Activated CD4-positive, alpha-beta T cell treated with anti-CD3 and anti-CD28 coated beads for 36 hours (primary cell): ENCODE data around the gene CASP10. TPM values are rescaled to one million over a fixed set of nuclear protein-coding genes. Genes with fewer than 3 reads are reported as not detected.

Source experiments
- ATAC-seq: fragments of 200-7000 bp; cut with Tn5 transposase; one replicate; pipeline ENCODE4 v1.10.0; 2021; ENCODE audit warnings: mild to moderate bottlenecking, moderate library complexity
- CTCF ChIA-PET: fragments of 350-600 bp; sonication (Branson Sonifier 250); formaldehyde crosslinking; loops from one replicate; lab custom pipeline; 2021; ENCODE audit warnings: antibody characterized with exemption; lab: Charles Lee
- POLR2A ChIA-PET: fragments of 350-600 bp; sonication (Branson Sonifier 250); formaldehyde crosslinking; loops from one replicate; lab custom pipeline; 2021; ENCODE audit warnings: antibody characterized with exemption, inconsistent platforms; lab: Charles Lee
- DNase-seq: peaks from one replicate; pipeline ENCODE4 v3.0.0-alpha.2; 2020
- H3K27ac Mint-ChIP-seq: one replicate; pipeline ENCODE4 v1.8.0; 2021; ENCODE audit warnings: mixed read lengths
- H3K27me3 Mint-ChIP-seq: one replicate; pipeline ENCODE4 v1.8.0; 2021; ENCODE audit warnings: mixed read lengths
- H3K36me3 Mint-ChIP-seq: one replicate; pipeline ENCODE4 v1.8.0; 2021; ENCODE audit warnings: low read depth, mixed read lengths
- H3K4me1 Mint-ChIP-seq: one replicate; pipeline ENCODE4 v1.8.0; 2021; ENCODE audit warnings: mixed read lengths
- H3K4me3 Mint-ChIP-seq: one replicate; pipeline ENCODE4 v1.8.0; 2021; ENCODE audit warnings: mild to moderate bottlenecking, moderate library complexity, mixed read lengths
- H3K9me3 Mint-ChIP-seq: one replicate; pipeline ENCODE4 v1.8.0; 2021; ENCODE audit warnings: low read depth, mixed read lengths
- intact Hi-C, 2 experiments: fragments of 100-400 bp; cut with DNase I in 1 of 2; cut with micrococcal nuclease in 1 of 2; formaldehyde crosslinking; loops; one replicate each; pipeline versions ENCODE4 v1.14.2 to v1.15.1; 2022 to 2024; cut with DNase I, micrococcal nuclease
- total RNA-seq, 2 experiments: library from RNA; stranded (reverse); gene quantifications; one replicate each; pipeline ENCODE4 v1.2.3, GENCODE V29; 2021

The CASP10 gene
- total RNA-seq, 2 experiments from 2014 or later: 12.2 to 16.8 TPM

DNA sequence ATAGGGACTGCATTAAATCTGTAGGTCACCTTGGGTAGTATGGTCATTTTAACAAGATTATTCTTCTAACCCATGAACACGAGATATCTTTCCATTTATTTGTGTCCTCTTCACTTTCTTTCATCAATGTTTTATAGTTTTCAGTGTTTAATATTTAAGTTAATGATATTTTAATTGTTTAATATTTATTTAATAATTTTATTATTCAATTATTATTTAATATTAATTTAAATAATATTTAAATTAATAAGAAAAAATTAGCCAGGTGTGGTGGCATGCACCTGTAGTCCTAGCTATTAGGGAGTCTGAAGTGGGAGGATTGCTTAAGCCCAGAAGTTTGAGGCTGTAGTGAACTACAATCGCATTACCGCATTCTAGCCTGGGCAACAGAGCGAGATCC is 33.0 kb downstream of the CASP10 start:
- Mint-ChIP-seq H3K4me3 (no peak overlapping the region), H3K9me3 (no peaks in the 10 kb centered on the region)

DNA sequence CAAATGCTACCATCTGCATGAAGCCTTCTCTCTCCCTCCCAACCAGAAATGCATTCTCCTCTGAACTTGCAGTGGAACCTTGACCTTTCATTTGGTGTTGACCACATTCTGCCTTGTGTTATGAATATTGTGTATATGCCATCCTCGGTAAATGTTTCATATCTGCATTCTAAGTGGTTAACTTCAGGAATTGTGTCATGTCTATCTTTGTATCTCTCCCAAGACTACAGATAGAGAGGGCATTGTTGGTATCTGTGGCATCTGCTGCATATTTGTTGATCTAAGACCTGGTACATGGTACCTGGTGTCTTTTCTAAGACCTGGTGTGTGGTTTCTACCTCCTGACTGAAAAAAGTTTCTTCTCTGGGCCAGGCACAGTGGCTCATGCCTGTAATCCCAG is 34.0 kb downstream of the CASP10 start:
- H3K9me3 Mint-ChIP-seq: no peaks in the 10 kb centered on the region
- no peaks in the 10 kb centered on the region for H3K27me3 Mint-ChIP-seq
- POLR2A ChIA-PET: no interaction called here
- CTCF ChIA-PET: interaction anchor here (3.1 kb wide), 1 partner anchor 15 kb away, joined by 9 read pairs; no protein-coding TSS in a partner anchor
- peaks cover 41% of the 10 kb centered on the region for H3K4me1 Mint-ChIP-seq
- DNase-seq (no peak), ATAC-seq (peak; percentile 39)
- peaks cover 19% of the 10 kb centered on the region for H3K36me3 Mint-ChIP-seq
- H3K4me3 Mint-ChIP-seq: no peak overlapping the region
- no peak overlapping the region for H3K27ac Mint-ChIP-seq
- intact Hi-C loops: no loop called here

More for the DNA sequence above, 33.0 kb downstream of the CASP10 start:
- DNase-seq (no peak), ATAC-seq (no peak)
- intact Hi-C loops: no loop called here
- Mint-ChIP-seq H3K27ac (no peak overlapping the region), H3K36me3 (peaks cover 23% of the 10 kb centered on the region), H3K4me1 (peaks cover 38% of the 10 kb centered on the region), H3K27me3 (no peaks in the 10 kb centered on the region)
- ChIA-PET CTCF (interaction anchor here (3.1 kb wide), 1 partner anchor 16 kb away, joined by 9 read pairs; no protein-coding TSS in a partner anchor), POLR2A (no interaction called here)

DNA sequence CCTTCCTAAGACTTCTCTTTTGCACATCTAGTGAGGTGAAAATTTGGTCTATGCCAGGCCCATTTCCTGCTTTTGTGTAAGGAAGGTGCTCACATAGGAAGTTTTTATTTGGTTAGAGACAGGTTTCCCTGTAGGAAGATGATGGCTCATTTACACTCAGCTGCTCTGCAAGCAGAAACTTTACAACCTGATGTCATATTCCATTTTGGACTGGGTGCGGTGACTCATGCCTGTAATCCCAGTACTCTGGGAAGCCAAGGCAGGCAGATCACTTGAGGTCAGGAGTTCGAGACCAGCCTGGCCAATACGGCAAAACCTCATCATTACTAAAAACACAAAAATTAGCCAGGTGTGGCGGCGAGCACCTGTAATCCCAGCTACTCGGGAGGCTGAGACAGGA is 35.8 kb downstream of the CASP10 start:
- no peak for DNase-seq
- H3K36me3 Mint-ChIP-seq: peaks cover 19% of the 10 kb centered on the region
- no peaks in the 10 kb centered on the region for H3K27me3 Mint-ChIP-seq
- H3K27ac Mint-ChIP-seq: peak overlapping the region; percentile 35
- no peak for ATAC-seq
- ChIA-PET POLR2A (no interaction called here), CTCF (interaction anchor here (0.5 to 3.1 kb wide), 4 partner anchors 13 to 321 kb away, joined by 3 to 9 read pairs (median 4); partner anchors contain the start of gene CASP10)
- intact Hi-C loops: no loop called here
- H3K9me3 Mint-ChIP-seq: no peaks in the 10 kb centered on the region
- no peak overlapping the region for H3K4me3 Mint-ChIP-seq
- peaks cover 50% of the 10 kb centered on the region for H3K4me1 Mint-ChIP-seq

DNA sequence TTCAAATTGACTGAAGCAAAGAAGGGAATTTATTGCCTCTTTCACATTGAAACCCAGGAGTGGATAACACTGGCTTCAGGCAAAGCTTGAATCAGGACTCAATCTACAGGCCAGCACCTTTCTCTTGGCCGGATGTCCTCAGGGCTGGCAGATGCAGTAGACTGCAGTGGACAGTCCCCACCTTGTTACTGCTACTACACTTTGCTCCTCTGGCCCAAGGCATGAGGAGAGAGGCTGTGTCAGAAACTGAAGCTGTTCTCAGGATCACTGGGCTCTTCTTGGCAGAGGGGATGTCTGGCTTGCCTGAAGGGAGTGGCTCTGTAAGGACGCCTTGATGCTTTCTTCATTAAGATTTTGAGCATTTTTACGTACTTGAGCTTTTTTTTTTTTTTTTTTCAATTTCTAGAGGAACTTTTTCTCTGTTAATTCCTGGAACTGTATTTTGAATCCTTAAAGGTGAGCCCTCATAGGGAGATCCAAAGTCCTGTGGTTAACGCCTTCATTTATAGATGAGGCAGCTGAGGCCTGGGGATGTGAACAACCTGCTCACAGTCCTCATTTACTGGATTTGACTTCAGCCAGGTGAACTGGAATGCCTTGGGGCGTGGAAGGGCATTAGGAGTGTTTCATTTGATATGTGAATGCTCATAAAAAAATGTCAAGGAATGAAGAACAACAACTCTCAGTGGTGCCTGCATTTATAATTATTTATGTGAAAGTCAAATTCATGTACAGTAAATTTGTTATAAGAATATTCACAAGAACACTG is 36.6 kb downstream of the CASP10 start:
- intact Hi-C loops: no loop called here
- POLR2A ChIA-PET: no interaction called here
- Mint-ChIP-seq H3K27ac (peak overlapping the region; percentile 49), H3K27me3 (no peaks in the 10 kb centered on the region), H3K4me3 (no peak overlapping the region), H3K9me3 (no peaks in the 10 kb centered on the region), H3K4me1 (peaks cover 51% of the 10 kb centered on the region), H3K36me3 (peaks cover 19% of the 10 kb centered on the region)
- ATAC-seq (no peak), DNase-seq (no peak)
- CTCF ChIA-PET: interaction anchor here (0.5 to 4.7 kb wide), 5 partner anchors 13 to 322 kb away, joined by 3 to 50 read pairs (median 4); partner anchors contain the start of gene CASP10

DNA sequence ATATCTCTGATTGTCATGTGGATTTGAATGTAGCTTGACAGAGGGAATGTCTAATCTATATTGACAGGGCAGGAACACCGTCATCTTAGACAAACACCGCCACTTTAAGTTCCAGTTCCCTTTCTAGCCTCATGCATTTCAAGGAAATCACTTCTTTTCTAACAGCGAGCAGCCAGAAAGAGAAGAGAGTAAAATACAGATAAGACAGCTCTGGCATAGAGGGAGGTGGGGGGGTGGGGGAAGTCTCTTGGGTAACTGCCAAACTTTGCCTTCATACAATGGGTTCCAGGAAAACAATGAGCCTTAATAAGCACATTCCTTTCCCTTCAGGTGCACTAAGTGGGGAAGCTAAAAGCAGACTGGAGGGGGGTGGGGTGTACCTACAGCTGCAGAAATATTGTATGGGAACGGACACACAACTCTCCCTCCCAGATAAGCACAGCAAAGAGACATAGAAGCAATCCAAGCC is 37.2 kb downstream of the CASP10 start:
- no peaks in the 10 kb centered on the region for H3K27me3 Mint-ChIP-seq
- peaks cover 49% of the 10 kb centered on the region for H3K4me1 Mint-ChIP-seq
- intact Hi-C loops: no loop called here
- DNase-seq (no peak), ATAC-seq (no peak)
- H3K36me3 Mint-ChIP-seq: peaks cover 18% of the 10 kb centered on the region
- H3K9me3 Mint-ChIP-seq: no peaks in the 10 kb centered on the region
- POLR2A ChIA-PET: interaction anchor here (0.6 kb wide), 1 partner anchor 8 kb away, joined by 4 read pairs; no protein-coding TSS in a partner anchor
- H3K4me3 Mint-ChIP-seq: no peak overlapping the region
- peak overlapping the region; percentile 49 for H3K27ac Mint-ChIP-seq
- CTCF ChIA-PET: interaction anchor here (0.5 to 4.7 kb wide), 4 partner anchors 12 to 140 kb away, joined by 3 to 50 read pairs (median 4); no protein-coding TSS in a partner anchor

DNA sequence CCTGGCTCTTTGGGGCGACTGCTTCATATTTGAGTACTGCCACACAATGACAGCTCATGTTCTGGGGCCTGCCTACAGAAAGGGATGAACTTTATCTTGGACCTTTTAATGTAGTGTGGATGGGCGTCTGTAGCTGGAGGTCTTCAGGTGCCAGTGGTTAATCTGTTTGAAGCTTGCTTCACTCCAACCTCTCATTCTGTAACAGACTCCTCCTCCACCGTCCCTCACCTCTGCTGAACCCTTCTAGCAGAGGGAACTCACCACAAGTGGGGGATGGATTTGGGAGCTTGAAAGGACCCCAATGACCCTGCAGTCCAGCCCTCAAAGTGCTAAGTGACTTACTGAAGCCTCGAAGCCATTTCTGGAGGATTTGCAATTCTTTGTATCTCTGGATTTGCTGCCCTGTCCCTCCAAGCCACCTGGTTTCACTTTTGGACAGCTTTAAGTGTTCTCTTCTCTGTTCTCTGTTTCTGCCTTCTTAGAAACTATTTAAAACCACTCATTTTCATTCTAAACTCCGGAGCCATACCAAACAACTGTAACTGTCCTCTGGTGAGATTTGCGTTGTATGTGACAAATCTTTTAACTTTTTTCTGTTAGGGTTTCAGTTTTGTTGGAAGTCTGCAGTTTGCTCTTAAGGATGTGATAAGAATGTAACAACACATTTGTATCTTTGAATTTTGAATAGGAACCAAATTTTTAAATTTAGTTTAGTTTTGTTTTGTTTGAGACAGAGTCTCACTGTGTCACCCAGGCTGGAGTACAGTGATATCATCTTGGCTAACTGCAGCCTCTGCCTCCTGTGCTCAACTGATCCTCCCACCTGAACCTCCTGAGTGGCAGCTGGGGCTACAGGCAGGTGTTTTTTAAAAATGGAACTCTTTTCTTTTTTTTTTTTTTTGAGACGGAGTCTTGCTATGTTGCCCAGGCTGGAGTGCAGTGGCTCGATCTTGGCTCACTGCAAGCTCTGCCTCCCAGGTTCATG is 40.4 kb downstream of the CASP10 start:
- ChIA-PET CTCF (interaction anchor here (0.8 to 4.7 kb wide), 3 partner anchors 9 to 51 kb away, joined by 3 to 50 read pairs (median 5); partner anchors contain the start of gene CASP10), POLR2A (interaction anchor here (0.7 kb wide), 1 partner anchor 65 kb away, joined by 6 read pairs; no protein-coding TSS in a partner anchor)
- Mint-ChIP-seq H3K4me3 (peak overlapping the region; percentile 11), H3K27me3 (no peaks in the 10 kb centered on the region), H3K4me1 (peaks cover 40% of the 10 kb centered on the region), H3K27ac (peak overlapping the region; percentile 30), H3K36me3 (peaks cover 12% of the 10 kb centered on the region), H3K9me3 (no peaks in the 10 kb centered on the region)
- ATAC-seq (peak; percentile 59), DNase-seq (no peak)
- intact Hi-C loops: no loop called here

DNA sequence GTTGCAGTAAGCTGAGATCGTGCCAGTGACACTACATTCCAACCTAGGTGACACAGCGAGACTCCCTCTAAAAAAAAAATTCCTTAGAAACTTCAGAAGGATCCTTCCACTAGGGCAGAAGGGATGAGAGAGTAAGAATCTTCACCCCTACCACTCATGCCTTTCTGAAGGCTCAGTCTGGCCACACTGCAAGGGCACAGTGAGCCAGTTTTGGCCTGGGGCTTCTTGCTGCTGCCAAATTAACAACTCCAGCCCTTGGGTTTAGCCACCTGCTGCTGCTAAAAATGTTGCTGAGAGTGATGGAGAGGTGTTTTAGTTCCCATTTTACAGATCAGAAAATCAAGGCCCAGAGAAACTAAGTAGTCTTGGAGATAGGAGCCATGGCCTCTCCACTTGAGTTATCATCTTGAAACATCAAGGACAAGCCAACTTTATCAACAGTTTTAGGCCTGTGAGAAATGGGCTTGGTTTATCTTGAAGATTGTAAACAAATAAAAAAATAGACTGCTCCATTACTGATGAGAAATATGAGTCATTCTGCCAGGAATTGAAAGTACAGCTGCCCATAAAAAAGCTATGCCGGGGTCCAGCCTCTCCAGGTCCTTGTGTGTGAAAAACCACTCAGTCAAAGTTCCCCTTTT is 45.5 kb downstream of the CASP10 start:
- no peaks in the 10 kb centered on the region for H3K9me3 Mint-ChIP-seq

DNA sequence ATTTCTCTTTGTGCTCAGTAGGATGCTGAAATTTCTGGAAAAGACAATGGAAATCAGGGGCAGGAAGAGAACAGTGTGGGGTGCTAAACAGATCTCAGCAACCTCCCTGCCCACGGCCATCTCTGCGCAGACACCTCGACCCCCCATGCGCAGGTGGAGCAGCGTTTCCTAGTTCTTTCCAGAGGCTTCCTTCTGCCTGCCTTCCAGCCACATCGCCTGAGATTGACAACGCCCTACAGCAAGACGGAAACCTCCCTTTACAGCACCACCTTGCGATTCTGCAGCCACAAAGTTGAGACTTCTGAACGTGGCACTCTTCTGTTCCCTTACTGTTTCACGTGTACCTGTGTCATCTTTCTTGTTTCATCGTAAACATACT is 46.0 kb downstream of the CASP10 start:
- DNase-seq: peak; percentile 32
- H3K9me3 Mint-ChIP-seq: no peaks in the 10 kb centered on the region
- H3K27me3 Mint-ChIP-seq: no peaks in the 10 kb centered on the region
- peak overlapping the region; percentile 22 for H3K4me3 Mint-ChIP-seq
- ChIA-PET POLR2A (interaction anchor here (0.5 kb wide), 1 partner anchor 24 kb away, joined by 3 read pairs; no protein-coding TSS in a partner anchor), CTCF (interaction anchor here (1.0 to 1.8 kb wide), 4 partner anchors 19 to 135 kb away, joined by 3 to 5 read pairs (median 4); partner anchors contain the start of gene CASP10)
- peaks cover 39% of the 10 kb centered on the region for H3K4me1 Mint-ChIP-seq
- no peak for ATAC-seq
- H3K27ac Mint-ChIP-seq: peak overlapping the region; percentile 90
- peaks cover 5% of the 10 kb centered on the region for H3K36me3 Mint-ChIP-seq
- intact Hi-C loops: no loop called here

More for the DNA sequence above, 45.5 kb downstream of the CASP10 start:
- H3K4me1 Mint-ChIP-seq: peaks cover 43% of the 10 kb centered on the region
- ATAC-seq: no peak
- intact Hi-C loops: no loop called here
- CTCF ChIA-PET: interaction anchor here (1.0 to 1.8 kb wide), 4 partner anchors 18 to 135 kb away, joined by 3 to 5 read pairs (median 4); no protein-coding TSS in a partner anchor
- H3K4me3 Mint-ChIP-seq: peak overlapping the region; percentile 22
- POLR2A ChIA-PET: interaction anchor here (0.5 kb wide), 1 partner anchor 23 kb away, joined by 3 read pairs; no protein-coding TSS in a partner anchor
- H3K27ac Mint-ChIP-seq: peak overlapping the region; percentile 90
- DNase-seq: no peak
- peaks cover 1% of the 10 kb centered on the region for H3K36me3 Mint-ChIP-seq
- H3K27me3 Mint-ChIP-seq: no peaks in the 10 kb centered on the region

DNA sequence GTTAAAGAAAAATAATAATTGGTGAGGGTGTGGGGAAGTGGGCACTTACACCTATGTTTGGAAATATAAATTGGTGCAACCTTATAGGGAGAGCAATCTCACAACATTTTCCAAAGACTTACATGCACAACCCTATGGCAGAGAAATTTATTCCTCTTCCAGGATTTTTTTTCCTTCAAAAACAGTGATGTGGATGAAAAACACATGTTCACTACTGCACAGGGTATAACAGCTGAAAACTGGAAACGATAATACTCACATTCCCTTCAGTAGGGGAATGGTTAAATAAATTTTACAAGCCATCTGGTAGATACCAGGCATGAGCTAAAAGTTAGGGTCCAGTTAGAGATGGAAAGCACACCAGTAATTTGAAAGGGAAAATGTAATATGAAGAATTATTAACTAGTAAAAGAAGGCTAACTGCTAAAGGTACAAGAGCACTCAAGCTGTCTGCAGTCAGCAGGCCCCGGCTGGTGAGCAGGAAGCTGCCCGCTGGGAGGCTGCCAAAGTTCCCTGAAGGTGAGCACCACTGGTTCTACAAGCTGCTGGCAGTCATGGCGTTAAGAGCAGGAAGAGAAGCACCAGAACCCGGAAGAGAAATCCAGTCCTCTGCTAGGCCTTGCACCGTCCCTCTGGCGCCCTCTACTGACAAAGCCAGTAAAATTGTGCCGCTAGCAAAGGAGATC is 49.0 kb downstream of the CASP10 start:
- peak; percentile 96 for DNase-seq
- Mint-ChIP-seq H3K4me3 (peak overlapping the region; percentile 68), H3K27ac (peak overlapping the region; percentile 78), H3K9me3 (no peaks in the 10 kb centered on the region), H3K4me1 (peaks cover 49% of the 10 kb centered on the region), H3K36me3 (peaks cover 10% of the 10 kb centered on the region), H3K27me3 (no peaks in the 10 kb centered on the region)
- peak; percentile 47 for ATAC-seq
- POLR2A ChIA-PET: interaction anchor here (0.6 to 2.5 kb wide), 7 partner anchors 27 to 304 kb away, joined by 4 to 17 read pairs (median 6); partner anchors contain the start of genes CASP10 and CASP8
- intact Hi-C loops: loop anchor here (1.0 to 10.0 kb wide), 14 partner anchors 19 to 549 kb away; partner anchors contain the start of genes STRADB (in 2 of the 2), TMEM237 (in 2 of the 2), TRAK2 (in 2 of the 2) and ALS2 (in 1 of the 2)
- CTCF ChIA-PET: interaction anchor here (0.6 to 4.4 kb wide), 69 partner anchors 10 to 426 kb away, joined by 3 to 99 read pairs (median 5); partner anchors contain the start of genes CASP10, CASP8, CFLAR and NIF3L1
